Gastrocnemius medialis (tissue), 4 donors: Measurements from ENCODE around the gene SAMHD1. TPM values are rescaled to one million over a fixed set of nuclear protein-coding genes. Genes with fewer than 3 reads are reported as not detected.

Source experiments
- ATAC-seq, 2 donors: fragments of 150-250 bp; one replicate each; pipeline ENCODE4 v1.9.1; 2016
- DNase-seq, 2 donors: peaks; one replicate each; pipeline ENCODE4 v3.0.0-alpha.2; 2019
- H3K27ac ChIP-seq, 4 donors: fragments of 200-600 bp; sonication (generic); 1 replicate in 1 of 4; 2 replicates in 3 of 4; pipeline ENCODE4 v1.5.1; 2016 to 2018; ENCODE audit warnings: mild to moderate bottlenecking in 2 of 4, moderate library complexity in 1 of 4
- H3K27me3 ChIP-seq, 3 donors: fragments of 200-600 bp; sonication (generic) in 2 of 3; 1 replicate in 1 of 3; 2 replicates in 2 of 3; pipeline versions ENCODE4 v1.5.1 to v1.6.0; 2016 to 2019; ENCODE audit warnings: mild to moderate bottlenecking in 1 of 3, moderate library complexity in 1 of 3
- H3K36me3 ChIP-seq, 2 donors: fragments of 200-600 bp; sonication (generic) in 1 of 2; one replicate each; pipeline ENCODE4 v1.5.1; 2017 to 2018
- H3K4me1 ChIP-seq, 2 donors: fragments of 200-600 bp; sonication (generic) in 1 of 2; one replicate each; pipeline ENCODE4 v1.5.1; 2016 to 2017; ENCODE audit warnings: mild to moderate bottlenecking in 2 of 2
- H3K4me3 ChIP-seq, 4 donors: fragments of 200-600 bp; sonication (generic) in 3 of 4; 1 replicate in 1 of 4; 2 replicates in 3 of 4; pipeline ENCODE4 v1.5.1; 2016 to 2019; ENCODE audit warnings: mild to moderate bottlenecking in 2 of 4
- H3K9me3 ChIP-seq, 3 donors: fragments of 200-600 bp; sonication (generic) in 2 of 3; 1 replicate in 1 of 3; 2 replicates in 2 of 3; pipeline ENCODE4 v1.5.1; 2016 to 2019
- POLR2A ChIP-seq, 2 donors: fragments of 450-650 bp; IDR thresholded peaks; one replicate each; pipeline ENCODE4 v1.6.1; 2017; ENCODE audit warnings: antibody characterized with exemption in 2 of 2, mild to moderate bottlenecking in 2 of 2, moderate library complexity in 2 of 2
- in situ Hi-C, 4 donors: fragments of 200-750 bp; cut with MboI; loops; one replicate each; pipeline versions ENCODE4 v1.15.0 to v1.8.0; 2017; ENCODE audit warnings: low sequenced_read_pairs in 4 of 4
- intact Hi-C: fragments of 100-400 bp; cut with DNase I; formaldehyde crosslinking; loops from one replicate; pipeline ENCODE4 v1.15.1; 2023; ENCODE audit warnings: low total_unique reads
- total RNA-seq, 4 donors: library from RNA; depleted of rRNA; stranded (reverse); fragments of >200 nt; gene quantifications; one replicate each; pipeline versions ENCODE4 v1.1.0 to v1.2.3, GENCODE V29; 2016
- TF ChIP-seq, protein P1 (sequence below), 5 experiments: fragments of 450-650 bp in 3 of 5; fragments of 200-600 bp in 2 of 5; sonication (generic) in 2 of 5; IDR thresholded peaks in 4 of 5; conservative IDR thresholded peaks in 1 of 5; 1 replicate in 4 of 5; 2 replicates in 1 of 5; pipeline ENCODE4 v1.5.1; 2016 to 2019; ENCODE audit warnings: antibody characterized with exemption in 5 of 5, mild to moderate bottlenecking in 3 of 5, moderate library complexity in 3 of 5

Gene SAMHD1
- total RNA-seq, 4 donors from 2014 or later, result 37.5 to 84.1 (median 69.4) TPM

DNA sequence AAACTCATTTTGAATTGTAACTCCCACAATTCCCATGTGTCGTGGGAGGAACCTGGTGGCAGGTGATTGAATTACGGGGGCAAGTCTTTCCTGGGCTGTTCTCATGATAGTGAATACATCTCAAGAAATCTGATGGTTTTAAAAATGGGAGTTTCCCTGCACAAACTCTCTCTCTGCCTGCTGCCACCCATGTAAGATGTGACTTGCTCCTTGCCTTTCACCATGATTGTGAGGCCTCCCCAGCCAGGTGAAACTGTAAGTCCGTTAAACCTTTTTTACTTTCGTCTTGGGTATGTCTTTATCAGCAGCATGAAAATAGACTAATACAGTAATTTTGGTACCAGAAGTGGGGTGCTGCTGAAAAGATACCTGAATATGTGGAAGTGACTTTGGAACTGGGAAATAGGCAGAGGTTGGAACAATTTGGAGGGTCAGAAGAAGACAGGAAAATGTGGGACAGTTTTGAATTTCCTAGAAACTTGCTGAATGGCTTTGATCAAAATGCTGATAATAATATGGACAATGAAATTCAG lies 41.4 kb upstream of the SAMHD1 start:
- DNase-seq (no peak), ATAC-seq (no peak)
- Histone ChIP-seq H3K9me3 (no peaks in the 10 kb centered on the region), H3K27ac (no peak overlapping the region), H3K4me1 (no peaks in the 10 kb centered on the region), H3K4me3 (no peak overlapping the region), H3K36me3 (no peaks in the 10 kb centered on the region), H3K27me3 (no peaks in the 10 kb centered on the region)
- intact Hi-C loops, result no loop called here
- in situ Hi-C loops, result no loop called here
- TF ChIP-seq, protein P1, sequence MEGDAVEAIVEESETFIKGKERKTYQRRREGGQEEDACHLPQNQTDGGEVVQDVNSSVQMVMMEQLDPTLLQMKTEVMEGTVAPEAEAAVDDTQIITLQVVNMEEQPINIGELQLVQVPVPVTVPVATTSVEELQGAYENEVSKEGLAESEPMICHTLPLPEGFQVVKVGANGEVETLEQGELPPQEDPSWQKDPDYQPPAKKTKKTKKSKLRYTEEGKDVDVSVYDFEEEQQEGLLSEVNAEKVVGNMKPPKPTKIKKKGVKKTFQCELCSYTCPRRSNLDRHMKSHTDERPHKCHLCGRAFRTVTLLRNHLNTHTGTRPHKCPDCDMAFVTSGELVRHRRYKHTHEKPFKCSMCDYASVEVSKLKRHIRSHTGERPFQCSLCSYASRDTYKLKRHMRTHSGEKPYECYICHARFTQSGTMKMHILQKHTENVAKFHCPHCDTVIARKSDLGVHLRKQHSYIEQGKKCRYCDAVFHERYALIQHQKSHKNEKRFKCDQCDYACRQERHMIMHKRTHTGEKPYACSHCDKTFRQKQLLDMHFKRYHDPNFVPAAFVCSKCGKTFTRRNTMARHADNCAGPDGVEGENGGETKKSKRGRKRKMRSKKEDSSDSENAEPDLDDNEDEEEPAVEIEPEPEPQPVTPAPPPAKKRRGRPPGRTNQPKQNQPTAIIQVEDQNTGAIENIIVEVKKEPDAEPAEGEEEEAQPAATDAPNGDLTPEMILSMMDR (IDR thresholded peaks at IDR 0.05 in 4 of 5, conservative IDR thresholded peaks at IDR 0.05 in 1 of 5), result no peak
- TF ChIP-seq POLR2A (IDR thresholded peaks at IDR 0.05), result no peak

DNA sequence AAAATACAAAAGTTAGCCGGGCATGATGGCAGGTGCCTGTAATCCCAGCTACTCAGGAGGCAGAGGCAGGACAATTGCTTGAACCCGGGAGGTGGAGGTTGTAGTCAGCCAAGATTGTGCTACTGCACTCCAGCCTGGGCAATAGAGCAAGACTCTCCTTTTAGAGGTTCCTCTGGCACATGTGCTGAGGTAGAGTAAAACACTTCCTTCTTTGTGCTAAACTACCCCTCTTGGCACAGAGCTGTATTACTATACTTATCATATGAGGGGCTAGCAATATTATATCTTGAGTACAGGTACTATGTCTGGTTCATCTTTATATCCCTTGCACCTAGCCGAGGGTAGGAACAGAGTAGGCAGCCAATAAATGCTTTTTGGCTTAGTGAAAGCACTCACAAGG lies 40.2 kb upstream of the SAMHD1 start:
- TF ChIP-seq POLR2A (IDR thresholded peaks at IDR 0.05), result no peak
- TF ChIP-seq, protein P1 (IDR thresholded peaks at IDR 0.05 in 4 of 5, conservative IDR thresholded peaks at IDR 0.05 in 1 of 5), result no peak
- in situ Hi-C loops, result no loop called here

DNA sequence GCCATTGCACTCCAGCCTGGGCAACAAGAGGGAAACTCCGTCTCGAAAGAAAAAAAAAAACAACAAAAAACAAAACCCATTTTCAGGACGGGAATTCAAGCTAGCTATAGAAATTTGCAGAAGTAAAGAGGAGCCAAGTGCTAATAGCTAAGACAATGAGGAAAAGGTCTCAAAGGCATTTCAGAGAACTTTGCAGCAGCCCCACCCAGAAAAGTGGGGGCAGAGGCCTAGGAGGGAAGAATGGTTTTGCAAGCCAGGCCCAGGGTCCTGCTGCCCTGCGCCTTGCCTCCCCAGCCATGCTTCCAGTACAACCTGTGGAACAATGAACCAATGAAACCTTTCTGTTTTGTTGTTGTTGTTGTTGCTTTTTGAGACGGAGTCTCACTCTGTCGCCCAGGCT lies 38.3 kb upstream of the SAMHD1 start:
- in situ Hi-C loops (no loop called here), intact Hi-C loops (no loop called here)
- Histone ChIP-seq H3K4me1 (no peaks in the 10 kb centered on the region), H3K36me3 (no peaks in the 10 kb centered on the region), H3K9me3 (no peaks in the 10 kb centered on the region), H3K27me3 (no peaks in the 10 kb centered on the region), H3K27ac (no peak overlapping the region), H3K4me3 (no peak overlapping the region)
- TF ChIP-seq, protein P1 (IDR thresholded peaks at IDR 0.05 in 4 of 5, conservative IDR thresholded peaks at IDR 0.05 in 1 of 5), result no peak
- TF ChIP-seq POLR2A (IDR thresholded peaks at IDR 0.05), result no peak
- DNase-seq (peak in 1 of 2 donors; percentile 21), ATAC-seq (no peak)

More for the DNA sequence above, 40.2 kb upstream of the SAMHD1 start:
- DNase-seq (no peak), ATAC-seq (no peak)
- intact Hi-C loops, result no loop called here
- Histone ChIP-seq H3K36me3 (no peaks in the 10 kb centered on the region), H3K27ac (no peak overlapping the region), H3K9me3 (no peaks in the 10 kb centered on the region), H3K27me3 (no peaks in the 10 kb centered on the region), H3K4me1 (no peaks in the 10 kb centered on the region), H3K4me3 (no peak overlapping the region)

DNA sequence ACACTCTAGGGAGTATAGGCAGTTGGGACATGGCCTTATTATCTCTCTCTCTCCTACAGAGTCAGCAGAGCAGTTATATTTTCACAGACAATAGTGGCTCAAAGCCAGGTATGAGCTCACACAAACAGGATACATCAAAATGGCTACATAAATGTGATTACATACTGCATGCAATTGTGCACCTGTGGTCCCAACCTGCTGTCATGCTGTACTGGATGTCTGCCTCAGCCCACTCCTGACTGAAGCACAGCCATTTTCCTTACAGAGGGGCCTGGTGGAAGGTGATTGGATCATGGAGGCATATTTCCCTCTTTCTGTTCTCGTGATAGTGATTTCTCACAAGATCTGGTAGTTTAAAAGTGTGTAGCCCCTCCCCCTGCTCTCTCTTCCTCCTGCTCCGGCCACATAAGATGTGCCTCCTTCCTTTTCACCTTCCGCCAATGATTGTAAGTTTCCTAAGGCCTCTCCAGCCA lies 37.0 kb upstream of the SAMHD1 start:
- no peaks in the 10 kb centered on the region for H3K36me3 ChIP-seq
- no peak for ATAC-seq
- no peaks in the 10 kb centered on the region for H3K4me1 ChIP-seq
- in situ Hi-C loops (no loop called here), intact Hi-C loops (no loop called here)
- H3K4me3 ChIP-seq, result no peak overlapping the region
- TF ChIP-seq POLR2A (IDR thresholded peaks at IDR 0.05), result no peak
- TF ChIP-seq, protein P1 (IDR thresholded peaks at IDR 0.05 in 4 of 5, conservative IDR thresholded peaks at IDR 0.05 in 1 of 5), result no peak
- H3K27me3 ChIP-seq, result no peaks in the 10 kb centered on the region
- no peaks in the 10 kb centered on the region for H3K9me3 ChIP-seq
- no peak for DNase-seq
- H3K27ac ChIP-seq, result peak overlapping the region in 1 of 4 donors; percentile 13

DNA sequence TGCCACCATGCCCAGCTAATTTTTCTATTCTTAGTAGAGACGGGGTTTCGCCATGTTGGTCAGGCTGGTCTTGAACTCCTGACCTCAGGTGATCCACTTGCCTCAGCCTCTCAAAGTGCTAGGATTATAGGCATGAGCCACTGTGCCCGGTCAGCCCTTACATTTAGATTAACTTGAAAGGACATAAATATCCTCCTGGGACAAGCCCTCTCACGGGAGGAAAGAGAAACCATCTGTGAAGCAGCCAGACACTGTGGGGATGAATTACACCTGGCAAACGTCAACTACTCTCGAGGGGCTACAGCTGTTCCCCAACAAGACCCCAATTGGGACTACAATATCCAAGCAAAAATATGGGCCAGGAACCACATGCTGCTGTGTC lies 32.7 kb upstream of the SAMHD1 start:
- ATAC-seq (no peak), DNase-seq (no peak)
- H3K9me3 ChIP-seq, result no peaks in the 10 kb centered on the region
- in situ Hi-C loops (no loop called here), intact Hi-C loops (no loop called here)
- H3K27me3 ChIP-seq, result no peaks in the 10 kb centered on the region
- H3K36me3 ChIP-seq, result no peaks in the 10 kb centered on the region
- TF ChIP-seq POLR2A (IDR thresholded peaks at IDR 0.05), result no peak
- TF ChIP-seq, protein P1 (IDR thresholded peaks at IDR 0.05 in 4 of 5, conservative IDR thresholded peaks at IDR 0.05 in 1 of 5), result no peak
- no peaks in the 10 kb centered on the region for H3K4me1 ChIP-seq
- H3K27ac ChIP-seq, result no peak overlapping the region
- no peak overlapping the region for H3K4me3 ChIP-seq
